Spinal cord (tissue), 10 donors: Measurements from ENCODE around the gene PTPN1. TPM values are rescaled to one million over a fixed set of nuclear protein-coding genes. Genes with fewer than 3 reads are reported as not detected.

Experiments
- DNase-seq, 6 donors: peaks; one replicate each; pipeline versions ENCODE4 v3.0.0 to v3.0.0-alpha.2; 2013 to 2015; ENCODE audit warnings: low spot score in 6 of 6, low read depth in 4 of 6
- H3K27ac ChIP-seq: one replicate; pipeline ENCODE4 v1.5.1; 2013; ENCODE audit warnings: low read depth, low read length, control low read depth
- H3K27me3 ChIP-seq: one replicate; pipeline ENCODE4 v1.6.1; 2013; ENCODE audit warnings: low read length; ENCODE audit not compliant: control insufficient read depth, insufficient read depth
- H3K36me3 ChIP-seq: one replicate; pipeline ENCODE4 v1.6.1; 2013; ENCODE audit warnings: low read length; ENCODE audit not compliant: control insufficient read depth, insufficient read depth
- H3K4me1 ChIP-seq: one replicate; pipeline ENCODE4 v1.6.1; 2013; ENCODE audit warnings: low read length; ENCODE audit not compliant: control insufficient read depth, insufficient read depth
- H3K4me3 ChIP-seq: one replicate; pipeline ENCODE4 v1.5.1; 2013; ENCODE audit warnings: low read depth, low read length, control low read depth
- H3K9me3 ChIP-seq: one replicate; pipeline ENCODE4 v1.6.1; 2013; ENCODE audit warnings: low read length; ENCODE audit not compliant: control insufficient read depth, insufficient read depth
- WGBS: methylation state at CpG from one replicate; pipeline ENCODE4 v1.1.5; 2013; ENCODE audit warnings: missing lambda C conversion rate; ENCODE audit not compliant: insufficient coverage; 5-methylcytosine and 5-hydroxymethylcytosine counted together
- polyA plus RNA-seq, 2 donors: library from polyadenylated mRNA; unstranded; fragments of 120-200 nt; gene quantifications; one replicate each; pipeline ENCODE4 v1.2.1, GENCODE V29; 2013; ENCODE audit not compliant: insufficient read length in 2 of 2
- total RNA-seq, 2 donors: library from RNA; depleted of rRNA in 1 of 2; stranded (reverse); fragments of 120-200 nt in 1 of 2; fragments of >200 nt in 1 of 2; gene quantifications; one replicate each; pipeline versions ENCODE4 v1.2.3 to v1.2.4, GENCODE V29; 2013 to 2014
- donor health status: healthy.

The PTPN1 gene
- total and polyA plus RNA-seq, 4 donors, result 15.4 to 24.2 (median 22.7) TPM

DNA sequence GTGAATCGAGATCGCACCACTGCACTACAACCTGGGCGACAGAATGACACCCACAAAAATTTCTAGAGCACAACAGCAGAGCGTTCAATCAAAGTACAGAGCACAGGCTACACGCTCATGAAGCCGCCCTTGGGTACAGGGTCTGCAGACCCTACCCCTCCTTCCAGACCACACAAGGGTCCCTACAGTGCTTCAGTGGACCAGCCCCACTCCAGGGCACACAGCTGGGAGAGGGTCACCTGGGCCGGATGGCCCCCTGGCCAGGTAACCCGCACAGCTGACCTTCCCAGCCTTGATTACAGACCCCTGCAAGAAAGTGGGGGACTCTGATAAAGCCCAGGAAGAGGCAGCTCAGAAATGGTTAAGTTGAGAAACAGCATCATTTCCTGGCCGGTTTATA lies 117.6 kb downstream of the PTPN1 start:
- Histone ChIP-seq H3K36me3 (peaks cover 15% of the 10 kb centered on the region), H3K4me1 (peaks cover 20% of the 10 kb centered on the region), H3K27me3 (no peaks in the 10 kb centered on the region), H3K9me3 (no peaks in the 10 kb centered on the region), H3K27ac (no peak overlapping the region), H3K4me3 (no peak overlapping the region)
- no peak for DNase-seq
- 75% methylated on average over 7 of the region's 9 CpGs for WGBS

DNA sequence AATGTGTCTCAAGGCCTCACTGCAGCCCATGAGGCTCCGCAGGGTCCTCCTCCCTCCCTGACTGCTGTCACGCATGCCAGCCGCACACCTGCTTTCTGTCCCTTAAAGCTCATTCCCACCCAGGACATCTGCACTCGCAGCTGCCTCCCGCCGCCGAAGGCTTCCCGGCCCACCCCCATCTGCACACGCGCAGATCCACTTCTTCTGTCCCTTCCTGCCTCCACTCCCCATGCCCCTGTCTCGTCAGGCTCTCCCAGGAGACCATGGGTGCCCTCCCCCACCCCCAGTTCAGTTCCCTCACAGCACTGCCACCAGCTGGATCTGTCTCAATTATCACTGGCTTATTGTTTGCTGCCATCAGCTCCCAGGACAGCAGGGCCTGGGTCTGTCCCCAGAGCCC lies 118.1 kb downstream of the PTPN1 start:
- H3K27me3 ChIP-seq, result no peaks in the 10 kb centered on the region
- peaks cover 15% of the 10 kb centered on the region for H3K36me3 ChIP-seq
- H3K9me3 ChIP-seq, result no peaks in the 10 kb centered on the region
- H3K27ac ChIP-seq, result no peak overlapping the region
- no peak overlapping the region for H3K4me3 ChIP-seq
- H3K4me1 ChIP-seq, result peaks cover 20% of the 10 kb centered on the region
- DNase-seq, result peak in 2 of 6 donors; percentile 38 to 58
- 36% methylated on average over 11 of the region's 11 CpGs for WGBS

DNA sequence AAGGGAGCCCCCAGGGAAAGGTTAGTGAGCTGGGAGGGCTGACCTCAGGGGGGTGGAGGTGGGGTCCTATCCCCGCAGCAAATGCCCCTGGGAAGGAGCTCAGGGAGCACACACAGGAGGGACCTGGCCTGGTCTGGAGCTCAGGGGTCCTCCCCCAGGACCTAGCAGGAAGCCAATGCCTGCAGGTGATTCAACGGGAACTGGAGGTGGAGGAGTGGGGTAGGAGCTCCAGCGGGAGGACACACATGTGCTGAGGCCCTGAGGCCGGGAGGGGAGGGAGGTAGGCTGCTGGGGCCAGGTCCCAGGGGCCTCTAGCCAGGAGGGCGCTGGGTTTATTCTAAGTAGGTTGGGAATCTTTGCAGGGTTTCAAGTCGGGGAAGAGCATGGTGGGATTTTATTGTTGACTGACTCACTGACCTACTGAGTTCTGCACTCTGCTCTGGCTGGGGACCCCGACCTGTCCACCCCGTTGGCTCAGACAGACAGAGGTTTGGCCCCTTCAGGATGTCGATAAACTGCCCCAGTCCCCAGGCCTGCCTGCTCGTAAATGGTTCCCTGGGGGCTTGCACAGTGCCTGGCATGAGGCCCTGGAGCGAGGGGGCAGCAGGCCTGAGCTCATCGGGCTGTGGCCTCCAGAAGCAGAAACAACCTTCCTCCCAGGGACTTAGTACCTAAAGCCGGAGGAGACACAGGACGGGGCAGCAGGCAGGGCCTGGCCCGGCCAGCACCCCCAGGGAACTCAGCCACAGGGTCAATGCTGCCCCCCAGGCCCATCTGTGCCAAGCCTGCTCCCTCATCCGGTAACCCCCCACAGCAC lies 118.9 kb downstream of the PTPN1 start:
- no peak overlapping the region for H3K27ac ChIP-seq
- peaks cover 12% of the 10 kb centered on the region for H3K36me3 ChIP-seq
- no peak for DNase-seq
- H3K4me3 ChIP-seq, result no peak overlapping the region
- H3K4me1 ChIP-seq, result peaks cover 20% of the 10 kb centered on the region
- H3K9me3 ChIP-seq, result no peaks in the 10 kb centered on the region
- WGBS, result 73% methylated on average over 16 of the region's 16 CpGs
- H3K27me3 ChIP-seq, result no peaks in the 10 kb centered on the region

DNA sequence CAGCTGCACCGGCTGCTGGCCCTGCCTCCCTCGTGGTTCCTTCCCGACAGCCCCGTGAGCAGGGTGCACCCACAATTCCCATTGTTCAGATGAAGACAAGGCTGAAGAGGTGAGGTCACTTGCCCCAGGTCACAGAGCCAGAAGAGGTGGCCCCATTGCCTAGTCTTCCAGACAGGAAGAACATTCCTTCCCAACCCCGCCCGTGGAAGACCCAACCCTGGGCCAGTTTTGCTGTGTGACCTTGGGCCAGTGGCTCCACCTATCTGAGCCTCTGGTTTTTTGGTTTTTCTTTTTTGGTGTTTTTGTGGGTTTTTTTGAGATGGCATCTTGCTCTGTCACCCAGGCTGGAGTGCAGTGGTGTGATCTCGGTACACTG lies 119.5 kb downstream of the PTPN1 start:
- no peak overlapping the region for H3K27ac ChIP-seq
- H3K36me3 ChIP-seq, result peaks cover 11% of the 10 kb centered on the region
- H3K27me3 ChIP-seq, result no peaks in the 10 kb centered on the region
- peaks cover 20% of the 10 kb centered on the region for H3K4me1 ChIP-seq
- no peaks in the 10 kb centered on the region for H3K9me3 ChIP-seq
- no peak overlapping the region for H3K4me3 ChIP-seq
- no peak for DNase-seq
- 66% methylated on average over 5 of the region's 7 CpGs for WGBS

DNA sequence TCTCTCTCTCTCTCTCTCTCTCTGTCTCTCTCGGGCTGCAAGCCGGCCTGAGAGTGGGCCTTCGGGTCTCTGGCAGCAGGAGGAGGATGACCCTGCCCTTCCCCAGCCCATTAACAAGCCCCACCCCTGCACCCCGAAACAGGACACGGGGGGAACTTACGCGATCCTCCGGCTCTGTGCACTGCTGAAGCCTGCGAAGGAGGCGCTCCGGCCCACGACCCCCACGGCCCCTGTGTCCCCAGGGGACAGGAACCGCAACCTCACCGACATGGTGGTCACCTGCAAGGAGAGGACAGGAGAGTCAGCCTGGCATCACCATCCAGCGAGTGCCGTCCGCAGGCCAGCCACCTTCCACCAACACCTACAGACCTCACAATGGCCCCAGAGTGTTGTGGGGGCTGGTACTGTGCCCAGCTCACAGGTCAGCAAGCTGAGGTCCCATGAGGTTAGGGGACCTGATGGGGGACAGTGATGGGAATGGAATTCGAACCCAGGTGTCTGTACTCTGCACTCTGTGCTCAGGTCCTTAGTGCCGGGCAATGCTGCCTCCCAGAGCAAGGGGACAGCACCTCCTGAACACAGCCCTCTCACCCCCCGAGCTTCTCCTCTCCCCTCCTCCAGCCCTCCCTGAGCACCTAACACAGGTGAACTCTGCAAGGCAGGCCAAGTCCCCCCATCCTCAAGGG lies 120.5 kb downstream of the PTPN1 start:
- no peak overlapping the region for H3K4me3 ChIP-seq
- 87% methylated on average over 13 of the region's 21 CpGs for WGBS

DNA sequence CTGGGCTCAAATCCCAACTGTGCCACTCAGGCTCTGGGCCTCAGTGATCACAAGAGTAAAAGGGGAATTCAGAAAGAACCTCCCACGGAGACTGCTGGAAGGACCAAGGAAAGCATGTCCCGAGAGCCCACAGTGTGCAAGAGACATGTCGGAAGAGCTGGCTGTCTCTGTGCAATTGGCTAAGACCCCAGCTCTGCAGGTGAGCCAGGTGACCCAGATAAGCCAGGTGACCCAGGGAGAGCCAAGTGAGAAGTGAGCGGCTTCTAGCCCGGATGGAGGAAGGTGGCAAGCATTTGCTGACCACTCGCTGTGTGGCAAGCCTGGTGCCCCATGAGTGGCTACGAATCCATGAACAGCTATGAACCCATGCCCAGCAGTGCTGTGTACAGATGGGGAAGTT lies 122.1 kb downstream of the PTPN1 start:
- 76% methylated on average over 5 of the region's 7 CpGs for WGBS
- Histone ChIP-seq H3K36me3 (peaks cover 11% of the 10 kb centered on the region), H3K27me3 (no peaks in the 10 kb centered on the region), H3K4me1 (peaks cover 37% of the 10 kb centered on the region), H3K27ac (no peak overlapping the region), H3K9me3 (no peaks in the 10 kb centered on the region), H3K4me3 (no peak overlapping the region)
- DNase-seq, result no peak

More for the DNA sequence above, 120.5 kb downstream of the PTPN1 start:
- H3K9me3 ChIP-seq, result no peaks in the 10 kb centered on the region
- H3K27ac ChIP-seq, result no peak overlapping the region
- H3K27me3 ChIP-seq, result no peaks in the 10 kb centered on the region
- no peak for DNase-seq
- peaks cover 11% of the 10 kb centered on the region for H3K36me3 ChIP-seq
- peaks cover 22% of the 10 kb centered on the region for H3K4me1 ChIP-seq

DNA sequence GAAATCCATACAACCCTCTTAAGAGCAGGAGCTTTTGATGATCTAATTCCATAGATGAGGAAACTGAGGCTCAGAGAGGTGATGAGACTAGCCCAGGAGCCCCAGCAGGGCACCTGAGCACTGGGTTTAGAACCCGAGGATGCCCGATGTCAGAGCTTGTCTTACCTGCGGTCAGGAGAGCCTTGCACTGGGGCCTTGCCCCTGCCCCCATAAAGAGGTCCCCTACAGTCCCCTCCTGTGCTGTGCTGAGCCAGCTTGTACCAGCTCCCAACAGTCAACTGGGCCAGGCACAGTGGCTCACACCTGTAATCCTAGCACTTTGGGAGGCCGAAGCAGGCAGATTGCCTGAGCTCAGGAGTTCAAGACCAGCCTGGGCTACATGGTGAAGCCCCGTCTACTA lies 122.5 kb downstream of the PTPN1 start:
- no peak overlapping the region for H3K4me3 ChIP-seq
- H3K36me3 ChIP-seq, result peaks cover 11% of the 10 kb centered on the region
- H3K27me3 ChIP-seq, result no peaks in the 10 kb centered on the region
- H3K27ac ChIP-seq, result no peak overlapping the region
- WGBS, result 100% methylated on average over 5 of the region's 5 CpGs
- no peak for DNase-seq
- no peaks in the 10 kb centered on the region for H3K9me3 ChIP-seq
- H3K4me1 ChIP-seq, result peaks cover 37% of the 10 kb centered on the region

DNA sequence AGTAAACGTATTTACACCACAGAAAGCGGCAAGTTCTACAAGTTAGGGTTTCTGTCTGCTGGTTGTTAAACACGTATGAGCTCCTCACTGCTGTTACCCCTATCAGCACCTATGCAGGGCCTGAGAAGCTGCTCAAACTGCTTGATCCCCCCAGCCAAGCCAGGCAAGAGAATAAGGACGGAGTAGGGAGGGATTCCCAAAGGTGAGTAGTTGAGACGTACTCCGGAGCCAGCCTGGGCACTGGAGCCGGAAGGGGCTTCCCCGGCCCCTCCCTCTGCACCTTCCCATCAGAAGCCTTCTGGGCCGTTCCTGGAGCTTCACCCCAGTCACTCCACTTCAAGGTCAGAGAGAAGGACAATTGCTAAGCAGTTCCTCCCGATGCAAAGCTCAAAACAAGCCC lies 123.2 kb downstream of the PTPN1 start:
- no peak overlapping the region for H3K27ac ChIP-seq
- H3K4me1 ChIP-seq, result peaks cover 36% of the 10 kb centered on the region
- H3K27me3 ChIP-seq, result no peaks in the 10 kb centered on the region
- no peaks in the 10 kb centered on the region for H3K9me3 ChIP-seq
- DNase-seq, result no peak
- peaks cover 11% of the 10 kb centered on the region for H3K36me3 ChIP-seq
- 90% methylated on average over 6 of the region's 10 CpGs for WGBS
- no peak overlapping the region for H3K4me3 ChIP-seq

DNA sequence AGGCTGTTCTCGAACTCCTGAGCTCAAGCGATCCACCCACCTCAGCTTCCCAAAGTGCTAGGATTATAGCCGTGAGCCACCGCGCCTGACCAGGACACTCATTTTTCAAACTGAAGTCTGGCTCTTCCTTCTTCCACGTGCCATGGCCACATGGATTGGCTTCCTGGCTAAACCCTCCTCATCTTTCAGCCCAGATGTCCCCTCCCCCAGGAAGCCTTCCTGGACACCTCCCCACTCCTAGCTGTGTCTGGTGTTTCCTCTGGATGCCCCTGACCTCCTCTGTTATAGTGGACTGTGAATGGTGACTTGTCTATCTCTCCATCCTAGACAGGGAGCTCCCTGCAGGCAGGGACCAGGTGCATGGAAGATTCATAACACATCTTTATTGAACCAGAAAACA lies 124.0 kb downstream of the PTPN1 start:
- no peaks in the 10 kb centered on the region for H3K27me3 ChIP-seq
- peaks cover 8% of the 10 kb centered on the region for H3K36me3 ChIP-seq
- no peak overlapping the region for H3K27ac ChIP-seq
- no peaks in the 10 kb centered on the region for H3K9me3 ChIP-seq
- DNase-seq, result no peak
- no peak overlapping the region for H3K4me3 ChIP-seq
- 43% methylated on average over 4 of the region's 6 CpGs for WGBS
- H3K4me1 ChIP-seq, result peaks cover 34% of the 10 kb centered on the region
